ENCODE data around the gene PPP1R7. TPM values are rescaled to one million over a fixed set of nuclear protein-coding genes. Genes with fewer than 3 reads are reported as not detected.

The PPP1R7 gene
- total and polyA plus RNA-seq, 4 donors = 40.6 to 101 (median 83.4) TPM

GRCh38 chr2:241129086-241129871 is 21.0 kb upstream of the PPP1R7 start:
- no peaks in the 10 kb centered on the region for H3K4me1 ChIP-seq (ENCODE audit: control insufficient read depth, insufficient read depth, low read length)

GRCh38 chr2:241130316-241130715 is 20.0 kb upstream of the PPP1R7 start:
- Histone ChIP-seq H3K27me3 (ENCODE audit: control insufficient read depth, insufficient read depth, low read length) (no peaks in the 10 kb centered on the region), H3K27ac (ENCODE audit: low read depth, low read length) (no peak overlapping the region), H3K36me3 (ENCODE audit: control insufficient read depth, insufficient read depth, low read length) (peaks cover 62% of the 10 kb centered on the region), H3K9me3 (ENCODE audit: control insufficient read depth, insufficient read depth, low read length) (no peaks in the 10 kb centered on the region), H3K4me3 (ENCODE audit: low read depth, low read length) (no peak overlapping the region), H3K4me1 (ENCODE audit: control insufficient read depth, insufficient read depth, low read length) (no peaks in the 10 kb centered on the region)
- WGBS (ENCODE audit: insufficient coverage) = 91% methylated on average over 12 of the region's 16 CpGs
- DNase-seq (ENCODE audit: low read depth in 4 of 6, low spot score in 6 of 6) = no peak

More at GRCh38 chr2:241129086-241129871, 21.0 kb upstream of the PPP1R7 start:
- Histone ChIP-seq H3K27ac (ENCODE audit: low read depth, low read length) (no peak overlapping the region), H3K36me3 (ENCODE audit: control insufficient read depth, insufficient read depth, low read length) (peaks cover 56% of the 10 kb centered on the region), H3K9me3 (ENCODE audit: control insufficient read depth, insufficient read depth, low read length) (no peaks in the 10 kb centered on the region), H3K4me3 (ENCODE audit: low read depth, low read length) (no peak overlapping the region), H3K27me3 (ENCODE audit: control insufficient read depth, insufficient read depth, low read length) (no peaks in the 10 kb centered on the region)
- 94% methylated on average over 10 of the region's 12 CpGs for WGBS (ENCODE audit: insufficient coverage)
- no peak for DNase-seq (ENCODE audit: low read depth in 4 of 6, low spot score in 6 of 6)

- 96% methylated on average over 7 of the region's 7 CpGs for WGBS (ENCODE audit: insufficient coverage)
- no peaks in the 10 kb centered on the region for H3K9me3 ChIP-seq (ENCODE audit: control insufficient read depth, insufficient read depth, low read length)
- no peak overlapping the region for H3K27ac ChIP-seq (ENCODE audit: low read depth, low read length)
- H3K36me3 ChIP-seq (ENCODE audit: control insufficient read depth, insufficient read depth, low read length) = peaks cover 62% of the 10 kb centered on the region
- no peaks in the 10 kb centered on the region for H3K4me1 ChIP-seq (ENCODE audit: control insufficient read depth, insufficient read depth, low read length)
- H3K4me3 ChIP-seq (ENCODE audit: low read depth, low read length) = no peak overlapping the region
- H3K27me3 ChIP-seq (ENCODE audit: control insufficient read depth, insufficient read depth, low read length) = no peaks in the 10 kb centered on the region
- no peak for DNase-seq (ENCODE audit: low read depth in 4 of 6, low spot score in 6 of 6)
These were observed 18.7 kb upstream of the PPP1R7 start for GRCh38 chr2:241131531-241131930.

- Histone ChIP-seq H3K36me3 (ENCODE audit: control insufficient read depth, insufficient read depth, low read length) (peaks cover 64% of the 10 kb centered on the region), H3K4me3 (ENCODE audit: low read depth, low read length) (no peak overlapping the region), H3K4me1 (ENCODE audit: control insufficient read depth, insufficient read depth, low read length) (no peaks in the 10 kb centered on the region), H3K27me3 (ENCODE audit: control insufficient read depth, insufficient read depth, low read length) (no peaks in the 10 kb centered on the region), H3K27ac (ENCODE audit: low read depth, low read length) (no peak overlapping the region), H3K9me3 (ENCODE audit: control insufficient read depth, insufficient read depth, low read length) (no peaks in the 10 kb centered on the region)
- no peak for DNase-seq (ENCODE audit: low read depth in 4 of 6, low spot score in 6 of 6)
- 94% methylated on average over 14 of the region's 14 CpGs for WGBS (ENCODE audit: insufficient coverage)
These were observed 17.5 kb upstream of the PPP1R7 start for GRCh38 chr2:241132538-241133435.

GRCh38 chr2:241133436-241133820 is 16.8 kb upstream of the PPP1R7 start:
- no peaks in the 10 kb centered on the region for H3K4me1 ChIP-seq (ENCODE audit: control insufficient read depth, insufficient read depth, low read length)
- no peak overlapping the region for H3K4me3 ChIP-seq (ENCODE audit: low read depth, low read length)
- peaks cover 63% of the 10 kb centered on the region for H3K36me3 ChIP-seq (ENCODE audit: control insufficient read depth, insufficient read depth, low read length)
- no peak overlapping the region for H3K27ac ChIP-seq (ENCODE audit: low read depth, low read length)
- 96% methylated on average over 5 of the region's 10 CpGs for WGBS (ENCODE audit: insufficient coverage)
- H3K9me3 ChIP-seq (ENCODE audit: control insufficient read depth, insufficient read depth, low read length) = no peaks in the 10 kb centered on the region
- no peak for DNase-seq (ENCODE audit: low read depth in 4 of 6, low spot score in 6 of 6)
- no peaks in the 10 kb centered on the region for H3K27me3 ChIP-seq (ENCODE audit: control insufficient read depth, insufficient read depth, low read length)

- Histone ChIP-seq H3K9me3 (ENCODE audit: control insufficient read depth, insufficient read depth, low read length) (no peaks in the 10 kb centered on the region), H3K27me3 (ENCODE audit: control insufficient read depth, insufficient read depth, low read length) (no peaks in the 10 kb centered on the region), H3K36me3 (ENCODE audit: control insufficient read depth, insufficient read depth, low read length) (peaks cover 68% of the 10 kb centered on the region), H3K4me1 (ENCODE audit: control insufficient read depth, insufficient read depth, low read length) (no peaks in the 10 kb centered on the region), H3K27ac (ENCODE audit: low read depth, low read length) (no peak overlapping the region), H3K4me3 (ENCODE audit: low read depth, low read length) (no peak overlapping the region)
- DNase-seq (ENCODE audit: low read depth in 4 of 6, low spot score in 6 of 6) = no peak
- 97% methylated on average over 5 of the region's 7 CpGs for WGBS (ENCODE audit: insufficient coverage)
These were observed 15.6 kb upstream of the PPP1R7 start for GRCh38 chr2:241134711-241135110.

GRCh38 chr2:241135737-241136136 is 14.5 kb upstream of the PPP1R7 start:
- WGBS (ENCODE audit: insufficient coverage) = 89% methylated on average over 8 of the region's 9 CpGs
- Histone ChIP-seq H3K27me3 (ENCODE audit: control insufficient read depth, insufficient read depth, low read length) (no peaks in the 10 kb centered on the region), H3K4me3 (ENCODE audit: low read depth, low read length) (no peak overlapping the region), H3K4me1 (ENCODE audit: control insufficient read depth, insufficient read depth, low read length) (no peaks in the 10 kb centered on the region), H3K27ac (ENCODE audit: low read depth, low read length) (no peak overlapping the region), H3K9me3 (ENCODE audit: control insufficient read depth, insufficient read depth, low read length) (no peaks in the 10 kb centered on the region), H3K36me3 (ENCODE audit: control insufficient read depth, insufficient read depth, low read length) (peaks cover 70% of the 10 kb centered on the region)
- DNase-seq (ENCODE audit: low read depth in 4 of 6, low spot score in 6 of 6) = no peak

- Histone ChIP-seq H3K4me1 (ENCODE audit: control insufficient read depth, insufficient read depth, low read length) (no peaks in the 10 kb centered on the region), H3K36me3 (ENCODE audit: control insufficient read depth, insufficient read depth, low read length) (peaks cover 73% of the 10 kb centered on the region), H3K27me3 (ENCODE audit: control insufficient read depth, insufficient read depth, low read length) (no peaks in the 10 kb centered on the region), H3K9me3 (ENCODE audit: control insufficient read depth, insufficient read depth, low read length) (no peaks in the 10 kb centered on the region), H3K27ac (ENCODE audit: low read depth, low read length) (no peak overlapping the region), H3K4me3 (ENCODE audit: low read depth, low read length) (no peak overlapping the region)
- DNase-seq (ENCODE audit: low read depth in 4 of 6, low spot score in 6 of 6) = no peak
- 88% methylated on average over 8 of the region's 8 CpGs for WGBS (ENCODE audit: insufficient coverage)
These were observed 14.1 kb upstream of the PPP1R7 start for GRCh38 chr2:241136191-241136590.

GRCh38 chr2:241136661-241137260 is 13.5 kb upstream of the PPP1R7 start:
- 95% methylated on average over 25 of the region's 25 CpGs for WGBS (ENCODE audit: insufficient coverage)
- H3K4me1 ChIP-seq (ENCODE audit: control insufficient read depth, insufficient read depth, low read length) = no peaks in the 10 kb centered on the region
- peaks cover 75% of the 10 kb centered on the region for H3K36me3 ChIP-seq (ENCODE audit: control insufficient read depth, insufficient read depth, low read length)
- DNase-seq (ENCODE audit: low read depth in 4 of 6, low spot score in 6 of 6) = no peak
- H3K27ac ChIP-seq (ENCODE audit: low read depth, low read length) = no peak overlapping the region
- H3K9me3 ChIP-seq (ENCODE audit: control insufficient read depth, insufficient read depth, low read length) = no peaks in the 10 kb centered on the region
- no peaks in the 10 kb centered on the region for H3K27me3 ChIP-seq (ENCODE audit: control insufficient read depth, insufficient read depth, low read length)
- no peak overlapping the region for H3K4me3 ChIP-seq (ENCODE audit: low read depth, low read length)

All from spinal cord (tissue), 10 donors.